Tibial nerve (tissue), 3 donors: ENCODE data around the gene USP6NL.

Source experiments
- CTCF ChIP-seq, 5 experiments: fragments of 200-600 bp in 3 of 5; fragments of 450-650 bp in 2 of 5; sonication (generic) in 3 of 5; IDR thresholded peaks; one replicate each; pipeline ENCODE4 v1.5.1; 2016 to 2019; ENCODE audit warnings: antibody characterized with exemption in 5 of 5, mild to moderate bottlenecking in 3 of 5, moderate library complexity in 2 of 5
- POLR2A ChIP-seq, 2 donors: fragments of 450-650 bp; IDR thresholded peaks; one replicate each; pipeline ENCODE4 v1.6.1; 2017; ENCODE audit warnings: antibody characterized with exemption in 2 of 2, mild to moderate bottlenecking in 2 of 2, moderate library complexity in 2 of 2

GRCh38 chr10:11454160-11454559 lies 157.3 kb downstream of the USP6NL start:
- TF ChIP-seq CTCF (IDR thresholded peaks at IDR 0.05) (no peak), POLR2A (IDR thresholded peaks at IDR 0.05) (no peak)
